Omental fat pad (tissue), 4 donors: Measurements from ENCODE around the gene NFX1. TPM values are rescaled to one million over a fixed set of nuclear protein-coding genes. Genes with fewer than 3 reads are reported as not detected.

ENCODE experiments used
- ATAC-seq: fragments of 150-250 bp; one replicate; pipeline ENCODE4 v1.9.1; 2016; ENCODE audit warnings: mild to moderate bottlenecking, moderate library complexity; ENCODE audit not compliant: low FRiP score
- DNase-seq: peaks from one replicate; pipeline ENCODE4 v3.0.0-alpha.2; 2019; ENCODE audit warnings: low spot score
- CTCF ChIP-seq, 3 donors: fragments of 450-650 bp; IDR thresholded peaks; one replicate each; pipeline ENCODE4 v1.5.1; 2016 to 2017; ENCODE audit warnings: antibody characterized with exemption in 3 of 3, mild to moderate bottlenecking in 3 of 3, moderate library complexity in 2 of 3
- total RNA-seq, 4 donors: library from RNA; depleted of rRNA; stranded (reverse); fragments of >200 nt; gene quantifications; one replicate each; pipeline ENCODE4 v1.1.0, GENCODE V29; 2016

Gene NFX1
- total RNA-seq, 4 donors from 2014 or later = 31.4 to 37.4 (median 34.9) TPM

- ATAC-seq = no peak
- TF ChIP-seq CTCF (IDR thresholded peaks at IDR 0.05) = no peak
- DNase-seq = no peak
Observed at GRCh38 chr9:33372900-33373299, 82.6 kb downstream of the NFX1 start.

- no peak for TF ChIP-seq CTCF (IDR thresholded peaks at IDR 0.05)
- no peak for ATAC-seq
- DNase-seq = no peak
Observed at GRCh38 chr9:33374190-33374589, 83.9 kb downstream of the NFX1 start.

GRCh38 chr9:33374634-33375237 is 84.4 kb downstream of the NFX1 start:
- peak in 1 of 3 donors; percentile 13 for TF ChIP-seq CTCF (IDR thresholded peaks at IDR 0.05)
- ATAC-seq = peak; percentile 80

GRCh38 chr9:33375238-33375840 is 85.0 kb downstream of the NFX1 start:
- ATAC-seq (no peak), DNase-seq (no peak)
- TF ChIP-seq CTCF (IDR thresholded peaks at IDR 0.05) = no peak

More at GRCh38 chr9:33374634-33375237, 84.4 kb downstream of the NFX1 start:
- DNase-seq = peak; percentile 56

GRCh38 chr9:33375841-33376321 is 85.6 kb downstream of the NFX1 start:
- no peak for TF ChIP-seq CTCF (IDR thresholded peaks at IDR 0.05)
- ATAC-seq = peak; percentile 62

GRCh38 chr9:33377089-33377715 is 86.9 kb downstream of the NFX1 start:
- DNase-seq = no peak
- TF ChIP-seq CTCF (IDR thresholded peaks at IDR 0.05) = no peak
- no peak for ATAC-seq

More at GRCh38 chr9:33375841-33376321, 85.6 kb downstream of the NFX1 start:
- no peak for DNase-seq
